Measurements from ENCODE around the gene GRIK3. TPM values are rescaled to one million over a fixed set of nuclear protein-coding genes. Genes with fewer than 3 reads are reported as not detected.

The GRIK3 gene
- polyA plus RNA-seq, 1 donor (not counting 4 experiments of a cell fraction or from before 2014, with no cell fraction given), result not detected

GRCh38 chr1:36882536-36883285, 151.6 kb downstream of the GRIK3 start:
- Histone ChIP-seq H3K79me2 (ENCODE audit: control insufficient read depth, insufficient read depth, low read length) (no peaks in the 10 kb centered on the region), H4K20me1 (ENCODE audit: control insufficient read depth, extremely low read depth, insufficient read depth, low read length) (no peaks in the 10 kb centered on the region), H2AFZ (ENCODE audit: control insufficient read depth, low read length) (no peak overlapping the region), H3K27me3 (ENCODE audit: control insufficient read depth, extremely low read depth, insufficient read depth, low read length) (no peaks in the 10 kb centered on the region), H3K9me1 (ENCODE audit: control insufficient read depth, extremely low read depth, insufficient read depth, low read length) (no peaks in the 10 kb centered on the region), H3K4me3 (ENCODE audit: control insufficient read depth in 2 of 3, extremely low read depth in 1 of 3, insufficient read depth in 2 of 3, low read depth in 1 of 3, low read length in 3 of 3) (no peak overlapping the region), H3K9me3 (ENCODE audit: control insufficient read depth, low read depth, low read length) (peaks cover 10% of the 10 kb centered on the region), H3K4me1 (ENCODE audit: control insufficient read depth, extremely low read depth, insufficient read depth, low read length) (no peaks in the 10 kb centered on the region), H3K36me3 (ENCODE audit: control insufficient read depth in 2 of 2, extremely low read depth in 1 of 2, insufficient read depth in 2 of 2, low read length in 2 of 2) (no peaks in the 10 kb centered on the region), H3K27ac (ENCODE audit: control insufficient read depth, insufficient read depth, low read length) (no peak overlapping the region), H3K9ac (ENCODE audit: control insufficient read depth, extremely low read depth, insufficient read depth, low read length) (no peak overlapping the region), H3K4me2 (ENCODE audit: control insufficient read depth, extremely low read depth, insufficient read depth, low read depth, low read length) (no peak overlapping the region)
- dilution Hi-C loops (cut with MboI; ENCODE audit: extremely low pct_ligation_motif_present, low sequenced_read_pairs), result no loop called here
- TF ChIP-seq, protein P1, sequence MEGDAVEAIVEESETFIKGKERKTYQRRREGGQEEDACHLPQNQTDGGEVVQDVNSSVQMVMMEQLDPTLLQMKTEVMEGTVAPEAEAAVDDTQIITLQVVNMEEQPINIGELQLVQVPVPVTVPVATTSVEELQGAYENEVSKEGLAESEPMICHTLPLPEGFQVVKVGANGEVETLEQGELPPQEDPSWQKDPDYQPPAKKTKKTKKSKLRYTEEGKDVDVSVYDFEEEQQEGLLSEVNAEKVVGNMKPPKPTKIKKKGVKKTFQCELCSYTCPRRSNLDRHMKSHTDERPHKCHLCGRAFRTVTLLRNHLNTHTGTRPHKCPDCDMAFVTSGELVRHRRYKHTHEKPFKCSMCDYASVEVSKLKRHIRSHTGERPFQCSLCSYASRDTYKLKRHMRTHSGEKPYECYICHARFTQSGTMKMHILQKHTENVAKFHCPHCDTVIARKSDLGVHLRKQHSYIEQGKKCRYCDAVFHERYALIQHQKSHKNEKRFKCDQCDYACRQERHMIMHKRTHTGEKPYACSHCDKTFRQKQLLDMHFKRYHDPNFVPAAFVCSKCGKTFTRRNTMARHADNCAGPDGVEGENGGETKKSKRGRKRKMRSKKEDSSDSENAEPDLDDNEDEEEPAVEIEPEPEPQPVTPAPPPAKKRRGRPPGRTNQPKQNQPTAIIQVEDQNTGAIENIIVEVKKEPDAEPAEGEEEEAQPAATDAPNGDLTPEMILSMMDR (optimal IDR thresholded peaks at IDR 0.05 in 1 of 3, IDR thresholded peaks at IDR 0.05 in 1 of 3, conservative IDR thresholded peaks at IDR 0.05 in 1 of 3; ENCODE audit: extremely low read depth in 1 of 3, insufficient read depth in 2 of 3, low read length in 3 of 3), result no peak
- TF ChIP-seq EZH2 (IDR thresholded peaks at IDR 0.05; ENCODE audit: low read length), result no peak
- FAIRE-seq, result no peak
- no peak for DNase-seq (ENCODE audit: low read depth, low spot score)

DNA sequence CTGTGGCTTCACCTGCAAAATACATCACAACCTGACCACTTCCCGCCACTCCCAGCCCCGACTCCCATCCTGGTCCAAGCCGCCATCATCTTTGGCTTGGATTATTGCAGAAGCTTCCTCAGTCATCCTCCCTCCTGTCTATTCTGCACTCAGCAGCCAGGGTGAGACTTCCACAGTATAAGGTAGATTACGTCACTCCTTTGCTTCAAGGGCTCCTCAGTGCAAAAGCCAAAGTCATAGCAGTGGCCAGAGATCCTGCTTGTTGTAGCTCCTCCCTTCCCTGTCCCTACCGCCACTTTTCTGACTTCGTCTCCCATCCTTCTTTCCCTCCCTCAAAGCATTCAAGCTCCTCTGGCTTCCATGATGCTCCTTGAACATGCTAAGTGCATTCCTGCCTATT, 152.8 kb downstream of the GRIK3 start:
- Histone ChIP-seq H3K9ac (ENCODE audit: control insufficient read depth, extremely low read depth, insufficient read depth, low read length) (no peak overlapping the region), H3K9me1 (ENCODE audit: control insufficient read depth, extremely low read depth, insufficient read depth, low read length) (no peaks in the 10 kb centered on the region), H3K27me3 (ENCODE audit: control insufficient read depth, extremely low read depth, insufficient read depth, low read length) (no peaks in the 10 kb centered on the region), H3K4me1 (ENCODE audit: control insufficient read depth, extremely low read depth, insufficient read depth, low read length) (no peaks in the 10 kb centered on the region), H3K9me3 (ENCODE audit: control insufficient read depth, low read depth, low read length) (peaks cover 10% of the 10 kb centered on the region), H3K4me3 (ENCODE audit: control insufficient read depth in 2 of 3, extremely low read depth in 1 of 3, insufficient read depth in 2 of 3, low read depth in 1 of 3, low read length in 3 of 3) (no peak overlapping the region), H4K20me1 (ENCODE audit: control insufficient read depth, extremely low read depth, insufficient read depth, low read length) (no peaks in the 10 kb centered on the region), H3K4me2 (ENCODE audit: control insufficient read depth, extremely low read depth, insufficient read depth, low read depth, low read length) (no peak overlapping the region), H2AFZ (ENCODE audit: control insufficient read depth, low read length) (no peak overlapping the region), H3K36me3 (ENCODE audit: control insufficient read depth in 2 of 2, extremely low read depth in 1 of 2, insufficient read depth in 2 of 2, low read length in 2 of 2) (no peaks in the 10 kb centered on the region), H3K27ac (ENCODE audit: control insufficient read depth, insufficient read depth, low read length) (no peak overlapping the region), H3K79me2 (ENCODE audit: control insufficient read depth, insufficient read depth, low read length) (no peaks in the 10 kb centered on the region)
- TF ChIP-seq, protein P1 (optimal IDR thresholded peaks at IDR 0.05 in 1 of 3, IDR thresholded peaks at IDR 0.05 in 1 of 3, conservative IDR thresholded peaks at IDR 0.05 in 1 of 3; ENCODE audit: extremely low read depth in 1 of 3, insufficient read depth in 2 of 3, low read length in 3 of 3), result no peak
- TF ChIP-seq EZH2 (IDR thresholded peaks at IDR 0.05; ENCODE audit: low read length), result no peak
- dilution Hi-C loops (cut with MboI; ENCODE audit: extremely low pct_ligation_motif_present, low sequenced_read_pairs), result no loop called here
- no peak for FAIRE-seq
- DNase-seq (ENCODE audit: low read depth, low spot score), result no peak
